Panc1 (cell line): Measurements from ENCODE around the gene SERTAD4. TPM values are rescaled to one million over a fixed set of nuclear protein-coding genes. Genes with fewer than 3 reads are reported as not detected.

ENCODE experiments used
- ATAC-seq: fragments of 200-7000 bp; cut with Tn5 transposase; 2 replicates; pipeline ENCODE4 v1.9.1; 2020; ENCODE audit warnings: mild to moderate bottlenecking, moderate library complexity
- BruUV-seq: library from RNA; stranded (reverse); fragments of 400-500 nt; replicated peaks from 2 replicates; lab custom pipeline; 2021; lab: Mats Ljungman, UMichigan
- CTCF ChIA-PET: fragments of 300-600 bp; sonication (Branson Sonifier 250); formaldehyde crosslinking; loops from one replicate; lab custom pipeline; 2022; ENCODE audit warnings: antibody characterized with exemption; lab: Charles Lee
- POLR2A ChIA-PET: fragments of 300-600 bp; sonication (Branson Sonifier 250); formaldehyde crosslinking; loops from one replicate; lab custom pipeline; 2022; ENCODE audit warnings: antibody characterized with exemption; lab: Charles Lee
- DNase-seq: peaks from one replicate; pipeline ENCODE4 v3.0.0-alpha.2; 2010; ENCODE audit warnings: low read depth, low spot score
- H3K27ac ChIP-seq: 2 replicates; pipeline ENCODE4 v1.5.1; 2011; ENCODE audit warnings: mild to moderate bottlenecking, low read length, inconsistent platforms
- H3K27me3 ChIP-seq: fragments of 200-500 bp; sonication (Bioruptor generic); 2 replicates; pipeline ENCODE4 v1.6.0; 2014; ENCODE audit warnings: low read length, inconsistent platforms; ENCODE audit not compliant: control insufficient read depth, insufficient read depth
- H3K36me3 ChIP-seq: fragments of 200-500 bp; sonication (Bioruptor generic); 2 replicates; pipeline ENCODE4 v1.5.1; 2014; ENCODE audit warnings: inconsistent platforms, mild to moderate bottlenecking, low read length, moderate library complexity; ENCODE audit not compliant: control insufficient read depth, insufficient read depth
- H3K4me1 ChIP-seq: 2 replicates; pipeline ENCODE4 v1.5.1; 2011; ENCODE audit warnings: inconsistent platforms, mild to moderate bottlenecking, low read length, moderate library complexity; ENCODE audit not compliant: control insufficient read depth, insufficient read depth
- H3K4me3 ChIP-seq, 2 experiments: 2 replicates each; pipeline ENCODE4 v1.5.1; 2011 to 2012; ENCODE audit warnings: low read depth in 2 of 2, low read length in 2 of 2, mild to moderate bottlenecking in 2 of 2, inconsistent platforms in 1 of 2, moderate library complexity in 1 of 2
- H3K9me3 ChIP-seq: fragments of 200-500 bp; sonication (Bioruptor generic); 2 replicates; pipeline ENCODE4 v1.5.1; 2014; ENCODE audit warnings: low read depth, mild to moderate bottlenecking, inconsistent platforms, low read length, moderate library complexity; ENCODE audit not compliant: control insufficient read depth, insufficient read depth
- POLR2AphosphoS5 ChIP-seq: IDR thresholded peaks from 2 replicates; pipeline ENCODE4 v1.6.1; 2012; ENCODE audit warnings: mild to moderate bottlenecking, low read depth, low read length, moderate library complexity
- SIN3A ChIP-seq: IDR thresholded peaks from 2 replicates; pipeline ENCODE4 v1.6.1; 2012; ENCODE audit warnings: low read depth, mild to moderate bottlenecking, low read length, moderate library complexity, borderline replicate concordance; ENCODE audit not compliant: insufficient read depth
- TCF7L2 ChIP-seq: IDR thresholded peaks from 2 replicates; pipeline ENCODE4 v1.6.1; 2011; ENCODE audit warnings: mild to moderate bottlenecking, low read depth, low read length, inconsistent platforms
- in situ Hi-C: cut with HindIII; loops from 2 replicates; pipeline ENCODE4 v1.10.0; 2016; ENCODE audit warnings: low sequenced_read_pairs, low pct_unique_long_range_greater_than_20kb
- intact Hi-C: fragments of 100-400 bp; cut with micrococcal nuclease; formaldehyde crosslinking; loops from one replicate; pipeline ENCODE4 v1.10.0; 2022; ENCODE audit not compliant: unreplicated experiment
- total RNA-seq: library from RNA; stranded (reverse); gene quantifications from one replicate; pipeline ENCODE4 v1.2.1, GENCODE V29; 2021; ENCODE audit not compliant: unreplicated experiment
- TF ChIP-seq, protein P1 (sequence below): fragments of 450-650 bp; IDR thresholded peaks from 2 replicates; pipeline ENCODE4 v1.5.1; 2017; ENCODE audit warnings: mild to moderate bottlenecking
- TF ChIP-seq, protein P2 (sequence below), 2 experiments: IDR thresholded peaks; 2 replicates each; pipeline ENCODE4 v1.6.1; 2011 to 2012; ENCODE audit warnings: low read depth in 2 of 2, control low read depth in 1 of 2, low read length in 1 of 2, mild to moderate bottlenecking in 1 of 2, moderate library complexity in 1 of 2; ENCODE audit not compliant: insufficient read depth in 1 of 2

The SERTAD4 gene
- total RNA-seq, 1 experiment from 2014 or later: 0.31 TPM

DNA sequence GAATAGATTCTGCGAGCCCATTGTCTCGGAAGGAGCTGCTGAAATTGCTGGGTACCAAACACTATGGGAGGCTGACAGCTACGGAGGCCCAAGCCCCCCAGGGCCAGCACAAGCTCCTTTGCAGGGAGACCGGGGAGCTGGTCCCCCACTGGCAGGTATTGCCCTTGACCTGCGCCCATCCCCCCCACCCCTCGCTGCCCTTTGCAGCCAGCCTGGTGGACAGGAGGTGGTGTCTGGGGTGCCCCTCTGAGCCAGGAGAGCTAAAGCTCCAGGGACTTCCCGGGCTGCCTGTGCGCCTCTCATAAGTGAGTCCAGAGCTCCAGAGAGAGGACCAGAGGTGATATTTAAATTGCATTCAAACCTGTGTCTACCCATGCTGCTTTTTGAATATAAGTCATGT lies 5.4 kb downstream of the SERTAD4 start:
- BruUV-seq: no TSS peak
- Histone ChIP-seq H3K27me3 (peaks cover 22% of the 10 kb centered on the region), H3K9me3 (no peaks in the 10 kb centered on the region), H3K4me1 (no peaks in the 10 kb centered on the region), H3K36me3 (no peaks in the 10 kb centered on the region), H3K27ac (no peak overlapping the region), H3K4me3 (no peak overlapping the region)
- TF ChIP-seq, protein P1, sequence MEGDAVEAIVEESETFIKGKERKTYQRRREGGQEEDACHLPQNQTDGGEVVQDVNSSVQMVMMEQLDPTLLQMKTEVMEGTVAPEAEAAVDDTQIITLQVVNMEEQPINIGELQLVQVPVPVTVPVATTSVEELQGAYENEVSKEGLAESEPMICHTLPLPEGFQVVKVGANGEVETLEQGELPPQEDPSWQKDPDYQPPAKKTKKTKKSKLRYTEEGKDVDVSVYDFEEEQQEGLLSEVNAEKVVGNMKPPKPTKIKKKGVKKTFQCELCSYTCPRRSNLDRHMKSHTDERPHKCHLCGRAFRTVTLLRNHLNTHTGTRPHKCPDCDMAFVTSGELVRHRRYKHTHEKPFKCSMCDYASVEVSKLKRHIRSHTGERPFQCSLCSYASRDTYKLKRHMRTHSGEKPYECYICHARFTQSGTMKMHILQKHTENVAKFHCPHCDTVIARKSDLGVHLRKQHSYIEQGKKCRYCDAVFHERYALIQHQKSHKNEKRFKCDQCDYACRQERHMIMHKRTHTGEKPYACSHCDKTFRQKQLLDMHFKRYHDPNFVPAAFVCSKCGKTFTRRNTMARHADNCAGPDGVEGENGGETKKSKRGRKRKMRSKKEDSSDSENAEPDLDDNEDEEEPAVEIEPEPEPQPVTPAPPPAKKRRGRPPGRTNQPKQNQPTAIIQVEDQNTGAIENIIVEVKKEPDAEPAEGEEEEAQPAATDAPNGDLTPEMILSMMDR: no peak
- TF ChIP-seq TCF7L2 (no peak), SIN3A (no peak), POLR2AphosphoS5 (no peak)
- TF ChIP-seq, protein P2, sequence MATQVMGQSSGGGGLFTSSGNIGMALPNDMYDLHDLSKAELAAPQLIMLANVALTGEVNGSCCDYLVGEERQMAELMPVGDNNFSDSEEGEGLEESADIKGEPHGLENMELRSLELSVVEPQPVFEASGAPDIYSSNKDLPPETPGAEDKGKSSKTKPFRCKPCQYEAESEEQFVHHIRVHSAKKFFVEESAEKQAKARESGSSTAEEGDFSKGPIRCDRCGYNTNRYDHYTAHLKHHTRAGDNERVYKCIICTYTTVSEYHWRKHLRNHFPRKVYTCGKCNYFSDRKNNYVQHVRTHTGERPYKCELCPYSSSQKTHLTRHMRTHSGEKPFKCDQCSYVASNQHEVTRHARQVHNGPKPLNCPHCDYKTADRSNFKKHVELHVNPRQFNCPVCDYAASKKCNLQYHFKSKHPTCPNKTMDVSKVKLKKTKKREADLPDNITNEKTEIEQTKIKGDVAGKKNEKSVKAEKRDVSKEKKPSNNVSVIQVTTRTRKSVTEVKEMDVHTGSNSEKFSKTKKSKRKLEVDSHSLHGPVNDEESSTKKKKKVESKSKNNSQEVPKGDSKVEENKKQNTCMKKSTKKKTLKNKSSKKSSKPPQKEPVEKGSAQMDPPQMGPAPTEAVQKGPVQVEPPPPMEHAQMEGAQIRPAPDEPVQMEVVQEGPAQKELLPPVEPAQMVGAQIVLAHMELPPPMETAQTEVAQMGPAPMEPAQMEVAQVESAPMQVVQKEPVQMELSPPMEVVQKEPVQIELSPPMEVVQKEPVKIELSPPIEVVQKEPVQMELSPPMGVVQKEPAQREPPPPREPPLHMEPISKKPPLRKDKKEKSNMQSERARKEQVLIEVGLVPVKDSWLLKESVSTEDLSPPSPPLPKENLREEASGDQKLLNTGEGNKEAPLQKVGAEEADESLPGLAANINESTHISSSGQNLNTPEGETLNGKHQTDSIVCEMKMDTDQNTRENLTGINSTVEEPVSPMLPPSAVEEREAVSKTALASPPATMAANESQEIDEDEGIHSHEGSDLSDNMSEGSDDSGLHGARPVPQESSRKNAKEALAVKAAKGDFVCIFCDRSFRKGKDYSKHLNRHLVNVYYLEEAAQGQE (IDR thresholded peaks at IDR 0.05; ENCODE audit: insufficient read depth in 1 of 2, low read depth in 2 of 2, low read length in 1 of 2): no peak
- ChIA-PET POLR2A (interaction anchor here (0.5 kb wide), 1 partner anchor 1139 kb away, joined by 3 read pairs; no protein-coding TSS in a partner anchor), CTCF (no interaction called here)
- DNase-seq: no peak
- in situ Hi-C loops: no loop called here
- intact Hi-C loops: no loop called here
- ATAC-seq: no peak

DNA sequence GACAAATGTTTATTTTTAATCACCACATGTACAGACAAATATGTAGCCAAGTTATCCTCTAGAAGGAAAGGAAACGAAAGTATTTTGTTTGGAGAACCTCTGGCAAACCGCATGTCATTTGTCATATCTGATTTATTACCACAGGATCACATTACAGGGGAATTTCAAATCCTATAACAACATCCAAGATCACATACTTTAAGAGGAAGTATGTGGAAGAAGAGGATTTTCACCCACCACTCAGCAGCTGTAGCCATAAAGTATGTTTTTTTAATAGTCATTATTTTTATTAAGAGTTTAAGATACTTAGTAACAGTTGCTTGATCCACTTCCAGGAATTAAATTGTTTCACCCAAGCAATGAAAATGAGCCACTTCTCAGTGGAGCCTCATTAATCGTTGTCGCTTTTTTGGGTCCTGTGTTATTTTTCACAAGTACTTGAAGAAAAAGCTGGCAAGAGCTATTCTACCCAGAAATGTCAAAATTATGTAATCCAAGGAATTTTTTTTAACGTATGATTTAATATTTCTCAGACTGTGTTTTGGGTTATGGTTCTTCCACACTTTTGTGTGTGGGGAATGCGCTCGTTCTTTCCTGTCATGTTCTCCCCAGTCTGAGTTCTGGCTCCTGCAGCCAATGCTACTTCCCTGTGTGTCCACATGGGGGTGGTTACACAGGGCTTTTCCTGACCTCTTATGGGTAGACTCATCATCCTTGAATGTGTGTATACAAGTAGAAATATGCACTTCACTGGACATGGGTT lies 6.9 kb downstream of the SERTAD4 start:
- ATAC-seq (peak; percentile 75; the same call in 1 of the 2 replicates), DNase-seq (no peak)
- in situ Hi-C loops: no loop called here
- Histone ChIP-seq H3K9me3 (no peaks in the 10 kb centered on the region), H3K36me3 (no peaks in the 10 kb centered on the region), H3K4me1 (no peaks in the 10 kb centered on the region), H3K27me3 (peaks cover 26% of the 10 kb centered on the region), H3K27ac (no peak overlapping the region), H3K4me3 (no peak overlapping the region)
- TF ChIP-seq, protein P2 (IDR thresholded peaks at IDR 0.05; ENCODE audit: insufficient read depth in 1 of 2, low read depth in 2 of 2, low read length in 1 of 2): no peak
- TF ChIP-seq, protein P1: peak; percentile 46
- no peak for TF ChIP-seq SIN3A
- CTCF ChIA-PET: no interaction called here
- intact Hi-C loops: no loop called here
- BruUV-seq: no TSS peak
- POLR2A ChIA-PET: no interaction called here
